CD4-positive, alpha-beta T cell (primary cell): ENCODE results near the gene XBP1. TPM values are rescaled to one million over a fixed set of nuclear protein-coding genes. Genes with fewer than 3 reads are reported as not detected.

Experiments
- ATAC-seq: fragments of 200-7000 bp; cut with Tn5 transposase; one replicate; pipeline ENCODE4 v1.10.0; 2022; ENCODE audit warnings: mild to moderate bottlenecking; ENCODE audit not compliant: poor library complexity
- CTCF ChIA-PET: fragments of 350-600 bp; sonication (Branson Sonifier 250); formaldehyde crosslinking; loops from one replicate; lab custom pipeline; 2021; ENCODE audit warnings: antibody characterized with exemption, inconsistent platforms; lab: Charles Lee
- POLR2A ChIA-PET: fragments of 350-600 bp; sonication (Branson Sonifier 250); formaldehyde crosslinking; loops from one replicate; lab custom pipeline; 2021; ENCODE audit warnings: antibody characterized with exemption, inconsistent platforms; lab: Charles Lee
- DNase-seq, 14 experiments: peaks; one replicate each; pipeline ENCODE4 v3.0.0-alpha.2; 2013 to 2020; ENCODE audit warnings: mixed read lengths in 2 of 14
- H3K27ac ChIP-seq, 2 donors: one replicate each; pipeline versions ENCODE4 v1.5.1 to v1.7.0; 2013; ENCODE audit warnings: low read length in 2 of 2, low read depth in 1 of 2, mild to moderate bottlenecking in 1 of 2
- H3K27me3 ChIP-seq, 2 experiments: 1 replicate in 1 of 2; 2 replicates in 1 of 2; pipeline versions ENCODE4 v1.6.1 to v1.7.0; 2013; ENCODE audit warnings: low read length in 2 of 2, control low read depth in 1 of 2, mild to moderate bottlenecking in 1 of 2, moderate library complexity in 1 of 2; ENCODE audit not compliant: insufficient read depth in 2 of 2, control insufficient read depth in 1 of 2
- H3K36me3 ChIP-seq: one replicate; pipeline ENCODE4 v1.6.1; 2013; ENCODE audit warnings: low read length, control low read depth; ENCODE audit not compliant: insufficient read depth
- H3K4me1 ChIP-seq: one replicate; pipeline ENCODE4 v1.6.1; 2013; ENCODE audit warnings: low read length, control low read depth; ENCODE audit not compliant: insufficient read depth
- H3K4me3 ChIP-seq: one replicate; pipeline ENCODE4 v1.5.1; 2013; ENCODE audit warnings: mild to moderate bottlenecking, low read length, moderate library complexity
- H3K9me3 ChIP-seq, 2 experiments: 1 replicate in 1 of 2; 2 replicates in 1 of 2; pipeline versions ENCODE4 v1.6.1 to v1.7.0; 2013; ENCODE audit warnings: low read length in 2 of 2, mild to moderate bottlenecking in 2 of 2, control low read depth in 1 of 2, moderate library complexity in 1 of 2; ENCODE audit not compliant: control insufficient read depth in 1 of 2, insufficient read depth in 1 of 2
- H3K27ac Mint-ChIP-seq: one replicate; pipeline ENCODE4 v1.8.0; 2020; ENCODE audit warnings: mixed read lengths
- H3K27me3 Mint-ChIP-seq: one replicate; pipeline ENCODE4 v1.8.0; 2021; ENCODE audit warnings: mixed read lengths
- H3K36me3 Mint-ChIP-seq: one replicate; pipeline ENCODE4 v1.8.0; 2021; ENCODE audit warnings: low read depth, mixed read lengths
- H3K4me1 Mint-ChIP-seq: one replicate; pipeline ENCODE4 v1.8.0; 2021; ENCODE audit warnings: low read depth, mixed read lengths
- H3K4me3 Mint-ChIP-seq: one replicate; pipeline ENCODE4 v1.8.0; 2020; ENCODE audit warnings: mild to moderate bottlenecking, mixed read lengths
- H3K9me3 Mint-ChIP-seq: one replicate; pipeline ENCODE4 v1.8.0; 2020; ENCODE audit warnings: mixed read lengths
- intact Hi-C, 2 experiments: fragments of 100-400 bp; cut with DNase I in 1 of 2; cut with micrococcal nuclease in 1 of 2; formaldehyde crosslinking; loops; one replicate each; pipeline versions ENCODE4 v1.15.1 to v1.9.0; 2023 to 2025; cut with DNase I, micrococcal nuclease
- total RNA-seq, 174 experiments: library from RNA in 2 of 174; stranded (reverse) in 2 of 174; gene quantifications; one replicate each; pipeline ENCODE4 v1.2.3 and lab custom pipeline; 2021 to 2026
- TF ChIP-seq, protein P1 (sequence below): fragments of 200-600 bp; IDR thresholded peaks from one replicate; pipeline ENCODE4 v1.8.0; 2022; ENCODE audit warnings: antibody characterized with exemption, mild to moderate bottlenecking

Gene XBP1
- total RNA-seq, 2 experiments from 2014 or later = 180 to 190 TPM

GRCh38 chr22:28822930-28823551 lies 22.7 kb upstream of the XBP1 start:
- CTCF ChIA-PET = interaction anchor here (1.2 to 1.5 kb wide), 2 partner anchors 23 to 34 kb away, joined by 3 to 4 read pairs; partner anchors contain the start of gene XBP1
- H3K9me3 ChIP-seq = no peaks in the 10 kb centered on the region
- Mint-ChIP-seq H3K9me3 (no peaks in the 10 kb centered on the region), H3K4me3 (peak overlapping the region; percentile 34), H3K27ac (peak overlapping the region; percentile 89), H3K4me1 (peaks cover 48% of the 10 kb centered on the region), H3K36me3 (peaks cover 4% of the 10 kb centered on the region), H3K27me3 (no peaks in the 10 kb centered on the region)
- H3K36me3 ChIP-seq = no peaks in the 10 kb centered on the region
- H3K27ac ChIP-seq = peak overlapping the region; percentile 56 to 72
- H3K4me3 ChIP-seq = no peak overlapping the region
- POLR2A ChIA-PET = interaction anchor here (0.7 to 2.9 kb wide), 5 partner anchors 11 to 50 kb away, joined by 3 to 42 read pairs (median 5); partner anchors contain the start of genes CCDC117 and XBP1
- TF ChIP-seq, protein P1, sequence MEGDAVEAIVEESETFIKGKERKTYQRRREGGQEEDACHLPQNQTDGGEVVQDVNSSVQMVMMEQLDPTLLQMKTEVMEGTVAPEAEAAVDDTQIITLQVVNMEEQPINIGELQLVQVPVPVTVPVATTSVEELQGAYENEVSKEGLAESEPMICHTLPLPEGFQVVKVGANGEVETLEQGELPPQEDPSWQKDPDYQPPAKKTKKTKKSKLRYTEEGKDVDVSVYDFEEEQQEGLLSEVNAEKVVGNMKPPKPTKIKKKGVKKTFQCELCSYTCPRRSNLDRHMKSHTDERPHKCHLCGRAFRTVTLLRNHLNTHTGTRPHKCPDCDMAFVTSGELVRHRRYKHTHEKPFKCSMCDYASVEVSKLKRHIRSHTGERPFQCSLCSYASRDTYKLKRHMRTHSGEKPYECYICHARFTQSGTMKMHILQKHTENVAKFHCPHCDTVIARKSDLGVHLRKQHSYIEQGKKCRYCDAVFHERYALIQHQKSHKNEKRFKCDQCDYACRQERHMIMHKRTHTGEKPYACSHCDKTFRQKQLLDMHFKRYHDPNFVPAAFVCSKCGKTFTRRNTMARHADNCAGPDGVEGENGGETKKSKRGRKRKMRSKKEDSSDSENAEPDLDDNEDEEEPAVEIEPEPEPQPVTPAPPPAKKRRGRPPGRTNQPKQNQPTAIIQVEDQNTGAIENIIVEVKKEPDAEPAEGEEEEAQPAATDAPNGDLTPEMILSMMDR = no peak
- intact Hi-C loops = loop anchor here in 1 of 2 experiments (2.0 kb wide), 2 partner anchors 24 to 50 kb away; partner anchors contain the start of gene CCDC117
- no peaks in the 10 kb centered on the region for H3K27me3 ChIP-seq
- peaks cover 46% of the 10 kb centered on the region for H3K4me1 ChIP-seq
- DNase-seq (peak in 8 of 14 experiments; percentile 15 to 78 (median 50)), ATAC-seq (peak; percentile 90)

DNA sequence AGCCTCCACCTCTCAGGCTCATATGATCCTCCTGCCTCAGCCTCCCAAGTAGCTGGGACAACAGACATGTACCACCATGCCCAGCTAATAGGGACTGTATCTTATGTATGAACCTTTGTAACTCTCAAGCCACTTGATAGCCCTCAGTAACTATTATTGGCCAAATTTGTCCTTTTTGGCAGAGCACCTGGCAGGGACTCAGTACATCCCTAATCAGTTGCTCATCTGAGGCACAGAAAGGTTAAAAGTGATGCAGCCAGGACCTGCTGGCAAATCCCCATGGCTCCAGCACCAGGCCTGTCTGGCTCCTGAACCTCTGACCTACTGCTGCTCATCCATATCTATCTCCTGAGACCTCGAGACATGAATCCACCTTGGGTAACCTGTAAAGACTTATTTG lies 21.1 kb upstream of the XBP1 start:
- H3K27me3 Mint-ChIP-seq = no peaks in the 10 kb centered on the region
- Histone ChIP-seq H3K4me1 (peaks cover 50% of the 10 kb centered on the region), H3K27ac (no peak overlapping the region), H3K9me3 (no peaks in the 10 kb centered on the region), H3K36me3 (no peaks in the 10 kb centered on the region), H3K4me3 (no peak overlapping the region), H3K27me3 (no peaks in the 10 kb centered on the region)
- TF ChIP-seq, protein P1 = no peak
- ChIA-PET POLR2A (interaction anchor here (1.5 to 2.9 kb wide), 3 partner anchors 10 to 22 kb away, joined by 4 to 42 read pairs (median 37); partner anchors contain the start of gene XBP1), CTCF (interaction anchor here (0.7 to 1.5 kb wide), 2 partner anchors 21 to 26 kb away, joined by 3 to 4 read pairs; partner anchors contain the start of gene XBP1)
- H3K4me3 Mint-ChIP-seq = no peak overlapping the region
- H3K27ac Mint-ChIP-seq = peak overlapping the region; percentile 24
- intact Hi-C loops = no loop called here
- ATAC-seq (no peak), DNase-seq (no peak)
- peaks cover 50% of the 10 kb centered on the region for H3K4me1 Mint-ChIP-seq
- no peaks in the 10 kb centered on the region for H3K9me3 Mint-ChIP-seq
- no peaks in the 10 kb centered on the region for H3K36me3 Mint-ChIP-seq

DNA sequence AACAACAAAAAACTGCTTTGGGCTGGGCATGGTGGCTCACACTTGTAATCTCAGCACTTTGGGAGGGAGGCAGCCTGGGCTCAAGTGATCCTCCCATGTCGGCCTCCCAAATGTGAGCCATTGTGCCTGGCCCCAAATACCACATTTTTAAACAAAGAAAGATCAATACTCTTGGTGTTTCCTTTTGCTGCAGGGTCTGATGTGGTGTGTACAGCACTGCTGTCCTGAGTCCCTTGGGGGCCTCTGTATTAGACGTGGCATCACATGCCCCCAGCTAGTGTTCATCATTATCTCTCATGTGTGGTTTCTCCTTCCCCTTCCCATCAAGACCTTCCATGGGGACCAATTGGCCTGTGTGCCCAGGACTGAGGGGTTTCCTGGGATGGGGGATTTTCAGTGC lies 20.5 kb upstream of the XBP1 start:
- intact Hi-C loops = no loop called here
- H3K27ac ChIP-seq = no peak overlapping the region
- Mint-ChIP-seq H3K27me3 (no peaks in the 10 kb centered on the region), H3K4me1 (peaks cover 50% of the 10 kb centered on the region), H3K36me3 (no peaks in the 10 kb centered on the region), H3K9me3 (no peaks in the 10 kb centered on the region), H3K4me3 (no peak overlapping the region), H3K27ac (no peak overlapping the region)
- CTCF ChIA-PET = interaction anchor here (0.7 kb wide), 1 partner anchor 26 kb away, joined by 3 read pairs; no protein-coding TSS in a partner anchor
- no peaks in the 10 kb centered on the region for H3K9me3 ChIP-seq
- no peaks in the 10 kb centered on the region for H3K27me3 ChIP-seq
- TF ChIP-seq, protein P1 = no peak
- H3K4me1 ChIP-seq = peaks cover 50% of the 10 kb centered on the region
- no peak for ATAC-seq
- no peaks in the 10 kb centered on the region for H3K36me3 ChIP-seq
- DNase-seq = no peak
- POLR2A ChIA-PET = interaction anchor here (1.5 to 3.4 kb wide), 2 partner anchors 10 to 21 kb away, joined by 4 to 30 read pairs; partner anchors contain the start of gene XBP1
- no peak overlapping the region for H3K4me3 ChIP-seq
